Liver (tissue), 9 donors: ENCODE data around the gene SMC4. TPM values are rescaled to one million over a fixed set of nuclear protein-coding genes. Genes with fewer than 3 reads are reported as not detected.

ENCODE experiments used
- DNase-seq: peaks from one replicate; pipeline ENCODE4 v3.0.0-alpha.2; 2017; ENCODE audit warnings: low spot score
- H3K27ac ChIP-seq, 2 donors: one replicate each; pipeline ENCODE4 v1.7.0; 2013; ENCODE audit warnings: inconsistent platforms in 2 of 2, low read length in 2 of 2, control low read depth in 1 of 2, low read depth in 1 of 2, mild to moderate bottlenecking in 1 of 2
- H3K27me3 ChIP-seq, 4 donors: one replicate each; pipeline versions ENCODE4 v1.6.1 to v1.7.0; 2013; ENCODE audit warnings: low read length in 3 of 4, inconsistent platforms in 1 of 4, mild to moderate bottlenecking in 1 of 4, moderate library complexity in 1 of 4; ENCODE audit not compliant: control insufficient read depth in 4 of 4, insufficient read depth in 4 of 4
- H3K36me3 ChIP-seq, 4 donors: one replicate each; pipeline versions ENCODE4 v1.6.1 to v1.7.0; 2013; ENCODE audit warnings: low read length in 3 of 4, mild to moderate bottlenecking in 3 of 4, low read depth in 1 of 4, moderate library complexity in 1 of 4; ENCODE audit not compliant: control insufficient read depth in 4 of 4, insufficient read depth in 3 of 4
- H3K4me1 ChIP-seq, 4 donors: one replicate each; pipeline versions ENCODE4 v1.6.1 to v1.7.0; 2013; ENCODE audit warnings: low read length in 3 of 4, mild to moderate bottlenecking in 3 of 4, moderate library complexity in 1 of 4; ENCODE audit not compliant: control insufficient read depth in 4 of 4, insufficient read depth in 4 of 4
- H3K4me3 ChIP-seq, 3 donors: one replicate each; pipeline versions ENCODE4 v1.6.1 to v1.7.0; 2013; ENCODE audit warnings: low read length in 3 of 3, control low read depth in 1 of 3, low read depth in 1 of 3, mild to moderate bottlenecking in 1 of 3
- H3K9ac ChIP-seq, 2 donors: one replicate each; pipeline ENCODE4 v1.7.0; 2013; ENCODE audit warnings: low read length in 2 of 2, mild to moderate bottlenecking in 2 of 2, moderate library complexity in 2 of 2, control low read depth in 1 of 2, low read depth in 1 of 2
- H3K9me3 ChIP-seq, 4 donors: one replicate each; pipeline versions ENCODE4 v1.6.1 to v1.7.0; 2013; ENCODE audit warnings: low read length in 3 of 4; ENCODE audit not compliant: control insufficient read depth in 4 of 4
- EGR1 ChIP-seq, 2 donors: IDR thresholded peaks; 2 replicates each; pipeline ENCODE4 v1.6.1; 2016 to 2018; ENCODE audit warnings: antibody characterized with exemption in 2 of 2, low read depth in 2 of 2
- FOXA1 ChIP-seq: IDR thresholded peaks from 2 replicates; pipeline ENCODE4 v1.6.1; 2016; ENCODE audit warnings: antibody characterized with exemption
- FOXA2 ChIP-seq: IDR thresholded peaks from 2 replicates; pipeline ENCODE4 v1.6.1; 2016; ENCODE audit warnings: antibody characterized with exemption
- GABPA ChIP-seq, 2 donors: IDR thresholded peaks in 1 of 2; conservative IDR thresholded peaks in 1 of 2; 2 replicates each; pipeline ENCODE4 v1.6.1; 2016; ENCODE audit warnings: antibody characterized with exemption in 2 of 2, mild to moderate bottlenecking in 1 of 2, moderate library complexity in 1 of 2
- HNF4A ChIP-seq, 2 donors: conservative IDR thresholded peaks; 2 replicates each; pipeline ENCODE4 v1.6.1; 2016; ENCODE audit warnings: antibody characterized with exemption in 2 of 2, mild to moderate bottlenecking in 2 of 2
- HNF4G ChIP-seq: IDR thresholded peaks from 2 replicates; pipeline ENCODE4 v1.6.1; 2016; ENCODE audit warnings: antibody characterized with exemption
- JUND ChIP-seq, 2 donors: IDR thresholded peaks; 2 replicates each; pipeline ENCODE4 v1.6.1; 2016; ENCODE audit warnings: antibody characterized with exemption in 2 of 2
- NR2F2 ChIP-seq: IDR thresholded peaks from 2 replicates; pipeline ENCODE4 v1.6.1; 2016; ENCODE audit warnings: antibody characterized with exemption
- RAD21 ChIP-seq, 2 donors: IDR thresholded peaks; 2 replicates each; pipeline ENCODE4 v1.6.1; 2016; ENCODE audit warnings: antibody characterized with exemption in 2 of 2, mild to moderate bottlenecking in 2 of 2
- RXRA ChIP-seq, 2 donors: IDR thresholded peaks; 2 replicates each; pipeline ENCODE4 v1.6.1; 2017 to 2018; ENCODE audit warnings: antibody characterized with exemption in 2 of 2, mild to moderate bottlenecking in 1 of 2
- SP1 ChIP-seq: IDR thresholded peaks from 2 replicates; pipeline ENCODE4 v1.6.1; 2018; ENCODE audit warnings: antibody characterized with exemption, mild to moderate bottlenecking
- TAF1 ChIP-seq: conservative IDR thresholded peaks from 2 replicates; pipeline ENCODE4 v1.6.1; 2016; ENCODE audit warnings: antibody characterized with exemption, mild to moderate bottlenecking
- YY1 ChIP-seq: IDR thresholded peaks from 2 replicates; pipeline ENCODE4 v1.6.1; 2016; ENCODE audit warnings: antibody characterized with exemption, mild to moderate bottlenecking
- WGBS: extraction: QIAGEN DNeasy Blood & Tissue Kit; methylation state at CpG from one replicate; pipeline ENCODE4 v1.1.7; 2013; 5-methylcytosine and 5-hydroxymethylcytosine counted together
- polyA plus RNA-seq, 2 donors: library from polyadenylated mRNA; stranded (reverse) in 1 of 2; unstranded in 1 of 2; fragments of 200-250 nt in 1 of 2; fragments of >200 nt in 1 of 2; fragmentation: Nextera tagmentation in 1 of 2; extraction: Ambion mirVana in 1 of 2; gene quantifications; one replicate each; pipeline versions ENCODE4 v1.2.1 to v1.2.3, GENCODE V29; 2013 to 2015
- total RNA-seq, 2 donors: library from RNA; depleted of rRNA; stranded (reverse); fragments of >200 nt; gene quantifications; one replicate each; pipeline ENCODE4 v1.2.3, GENCODE V29; 2014
- TF ChIP-seq, protein P1 (sequence below): IDR thresholded peaks from 2 replicates; pipeline ENCODE4 v1.6.1; 2016; ENCODE audit warnings: antibody characterized with exemption
- TF ChIP-seq, protein P2 (sequence below): fragments of 150-350 bp; IDR thresholded peaks from 2 replicates; pipeline ENCODE4 v1.5.1; 2017; ENCODE audit warnings: improper control_type of control experiment, low read depth, low read length; ENCODE audit not compliant: missing input control
- TF ChIP-seq, protein P3 (sequence below): IDR thresholded peaks from 2 replicates; pipeline ENCODE4 v1.6.1; 2016; ENCODE audit warnings: antibody characterized with exemption, mild to moderate bottlenecking
- TF ChIP-seq, protein P4 (sequence below): IDR thresholded peaks from 2 replicates; pipeline ENCODE4 v1.6.1; 2016; ENCODE audit warnings: antibody characterized with exemption
- TF ChIP-seq, protein P5 (sequence below): IDR thresholded peaks from 2 replicates; pipeline ENCODE4 v1.6.1; 2016; ENCODE audit warnings: antibody characterized with exemption
- donor health status: healthy.
- donor health status: healthy.
- donor health status: healthy.
- donor health status: healthy.
- donor health status: healthy.

SMC4 gene
- total and polyA plus RNA-seq, 4 donors = 6.7 to 161 (median 17.1) TPM

DNA sequence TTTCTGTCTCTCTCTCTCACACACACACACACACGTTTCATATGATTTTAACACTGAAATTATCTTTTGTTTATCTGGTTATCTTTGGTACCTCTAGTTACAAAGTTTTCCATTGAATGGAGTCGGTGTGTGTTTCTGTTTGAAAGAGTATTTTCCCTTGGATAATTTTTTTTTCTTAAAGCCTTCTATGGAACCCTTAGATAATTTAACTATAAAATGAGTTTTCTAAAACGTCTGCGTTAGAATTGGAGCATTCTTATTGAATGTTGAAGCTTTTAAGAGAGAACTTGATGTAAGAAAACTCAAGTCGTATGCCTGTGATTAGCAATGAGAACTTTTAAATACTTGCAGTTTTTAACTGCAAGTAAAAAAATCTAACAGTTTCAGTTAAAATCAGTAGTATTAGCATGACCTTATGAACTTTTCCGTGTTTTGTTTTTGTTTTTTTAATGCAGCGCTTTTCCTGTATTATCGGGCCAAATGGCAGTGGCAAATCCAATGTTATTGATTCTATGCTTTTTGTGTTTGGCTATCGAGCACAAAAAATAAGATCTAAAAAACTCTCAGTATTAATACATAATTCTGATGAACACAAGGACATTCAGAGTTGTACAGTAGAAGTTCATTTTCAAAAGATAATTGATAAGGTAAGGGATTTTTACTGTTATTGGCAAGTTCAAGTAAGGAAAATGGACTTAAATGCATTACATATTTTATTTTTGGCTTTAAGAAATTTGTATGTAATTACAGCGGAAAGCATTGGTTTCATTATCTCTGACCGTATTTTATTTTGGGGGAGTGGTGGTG is 3.0 kb downstream of the SMC4 start:
- Histone ChIP-seq H3K9ac (peak overlapping the region; percentile 30 to 44), H3K36me3 (no peaks in the 10 kb centered on the region), H3K9me3 (no peaks in the 10 kb centered on the region), H3K4me3 (peak overlapping the region in 1 of 3 donors; percentile 77), H3K4me1 (peaks cover 6 to 29% (median 13%) of the 10 kb centered on the region in 4 donors), H3K27me3 (no peaks in the 10 kb centered on the region), H3K27ac (no peak overlapping the region)
- TF ChIP-seq GABPA (IDR thresholded peaks at IDR 0.05 in 1 of 2, conservative IDR thresholded peaks at IDR 0.05 in 1 of 2) (no peak), NR2F2 (no peak), HNF4A (conservative IDR thresholded peaks at IDR 0.05) (no peak), RAD21 (IDR thresholded peaks at IDR 0.05) (no peak), SP1 (no peak), FOXA1 (no peak), EGR1 (IDR thresholded peaks at IDR 0.05; ENCODE audit: low read depth in 2 of 2) (no peak), FOXA2 (no peak), RXRA (IDR thresholded peaks at IDR 0.05) (no peak), JUND (IDR thresholded peaks at IDR 0.05) (no peak), HNF4G (no peak), TAF1 (no peak), YY1 (no peak)
- TF ChIP-seq, protein P1, sequence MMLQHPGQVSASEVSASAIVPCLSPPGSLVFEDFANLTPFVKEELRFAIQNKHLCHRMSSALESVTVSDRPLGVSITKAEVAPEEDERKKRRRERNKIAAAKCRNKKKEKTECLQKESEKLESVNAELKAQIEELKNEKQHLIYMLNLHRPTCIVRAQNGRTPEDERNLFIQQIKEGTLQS = no peak
- TF ChIP-seq, protein P2, sequence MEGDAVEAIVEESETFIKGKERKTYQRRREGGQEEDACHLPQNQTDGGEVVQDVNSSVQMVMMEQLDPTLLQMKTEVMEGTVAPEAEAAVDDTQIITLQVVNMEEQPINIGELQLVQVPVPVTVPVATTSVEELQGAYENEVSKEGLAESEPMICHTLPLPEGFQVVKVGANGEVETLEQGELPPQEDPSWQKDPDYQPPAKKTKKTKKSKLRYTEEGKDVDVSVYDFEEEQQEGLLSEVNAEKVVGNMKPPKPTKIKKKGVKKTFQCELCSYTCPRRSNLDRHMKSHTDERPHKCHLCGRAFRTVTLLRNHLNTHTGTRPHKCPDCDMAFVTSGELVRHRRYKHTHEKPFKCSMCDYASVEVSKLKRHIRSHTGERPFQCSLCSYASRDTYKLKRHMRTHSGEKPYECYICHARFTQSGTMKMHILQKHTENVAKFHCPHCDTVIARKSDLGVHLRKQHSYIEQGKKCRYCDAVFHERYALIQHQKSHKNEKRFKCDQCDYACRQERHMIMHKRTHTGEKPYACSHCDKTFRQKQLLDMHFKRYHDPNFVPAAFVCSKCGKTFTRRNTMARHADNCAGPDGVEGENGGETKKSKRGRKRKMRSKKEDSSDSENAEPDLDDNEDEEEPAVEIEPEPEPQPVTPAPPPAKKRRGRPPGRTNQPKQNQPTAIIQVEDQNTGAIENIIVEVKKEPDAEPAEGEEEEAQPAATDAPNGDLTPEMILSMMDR = no peak
- TF ChIP-seq, protein P3, sequence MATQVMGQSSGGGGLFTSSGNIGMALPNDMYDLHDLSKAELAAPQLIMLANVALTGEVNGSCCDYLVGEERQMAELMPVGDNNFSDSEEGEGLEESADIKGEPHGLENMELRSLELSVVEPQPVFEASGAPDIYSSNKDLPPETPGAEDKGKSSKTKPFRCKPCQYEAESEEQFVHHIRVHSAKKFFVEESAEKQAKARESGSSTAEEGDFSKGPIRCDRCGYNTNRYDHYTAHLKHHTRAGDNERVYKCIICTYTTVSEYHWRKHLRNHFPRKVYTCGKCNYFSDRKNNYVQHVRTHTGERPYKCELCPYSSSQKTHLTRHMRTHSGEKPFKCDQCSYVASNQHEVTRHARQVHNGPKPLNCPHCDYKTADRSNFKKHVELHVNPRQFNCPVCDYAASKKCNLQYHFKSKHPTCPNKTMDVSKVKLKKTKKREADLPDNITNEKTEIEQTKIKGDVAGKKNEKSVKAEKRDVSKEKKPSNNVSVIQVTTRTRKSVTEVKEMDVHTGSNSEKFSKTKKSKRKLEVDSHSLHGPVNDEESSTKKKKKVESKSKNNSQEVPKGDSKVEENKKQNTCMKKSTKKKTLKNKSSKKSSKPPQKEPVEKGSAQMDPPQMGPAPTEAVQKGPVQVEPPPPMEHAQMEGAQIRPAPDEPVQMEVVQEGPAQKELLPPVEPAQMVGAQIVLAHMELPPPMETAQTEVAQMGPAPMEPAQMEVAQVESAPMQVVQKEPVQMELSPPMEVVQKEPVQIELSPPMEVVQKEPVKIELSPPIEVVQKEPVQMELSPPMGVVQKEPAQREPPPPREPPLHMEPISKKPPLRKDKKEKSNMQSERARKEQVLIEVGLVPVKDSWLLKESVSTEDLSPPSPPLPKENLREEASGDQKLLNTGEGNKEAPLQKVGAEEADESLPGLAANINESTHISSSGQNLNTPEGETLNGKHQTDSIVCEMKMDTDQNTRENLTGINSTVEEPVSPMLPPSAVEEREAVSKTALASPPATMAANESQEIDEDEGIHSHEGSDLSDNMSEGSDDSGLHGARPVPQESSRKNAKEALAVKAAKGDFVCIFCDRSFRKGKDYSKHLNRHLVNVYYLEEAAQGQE = no peak
- TF ChIP-seq, protein P4, sequence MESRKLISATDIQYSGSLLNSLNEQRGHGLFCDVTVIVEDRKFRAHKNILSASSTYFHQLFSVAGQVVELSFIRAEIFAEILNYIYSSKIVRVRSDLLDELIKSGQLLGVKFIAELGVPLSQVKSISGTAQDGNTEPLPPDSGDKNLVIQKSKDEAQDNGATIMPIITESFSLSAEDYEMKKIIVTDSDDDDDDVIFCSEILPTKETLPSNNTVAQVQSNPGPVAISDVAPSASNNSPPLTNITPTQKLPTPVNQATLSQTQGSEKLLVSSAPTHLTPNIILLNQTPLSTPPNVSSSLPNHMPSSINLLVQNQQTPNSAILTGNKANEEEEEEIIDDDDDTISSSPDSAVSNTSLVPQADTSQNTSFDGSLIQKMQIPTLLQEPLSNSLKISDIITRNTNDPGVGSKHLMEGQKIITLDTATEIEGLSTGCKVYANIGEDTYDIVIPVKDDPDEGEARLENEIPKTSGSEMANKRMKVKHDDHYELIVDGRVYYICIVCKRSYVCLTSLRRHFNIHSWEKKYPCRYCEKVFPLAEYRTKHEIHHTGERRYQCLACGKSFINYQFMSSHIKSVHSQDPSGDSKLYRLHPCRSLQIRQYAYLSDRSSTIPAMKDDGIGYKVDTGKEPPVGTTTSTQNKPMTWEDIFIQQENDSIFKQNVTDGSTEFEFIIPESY = no peak
- TF ChIP-seq, protein P5, sequence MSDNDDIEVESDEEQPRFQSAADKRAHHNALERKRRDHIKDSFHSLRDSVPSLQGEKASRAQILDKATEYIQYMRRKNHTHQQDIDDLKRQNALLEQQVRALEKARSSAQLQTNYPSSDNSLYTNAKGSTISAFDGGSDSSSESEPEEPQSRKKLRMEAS = no peak
- DNase-seq = no peak
- WGBS = 48% methylated on average over 11 of the region's 11 CpGs
